ENCODE measurements around the gene SNTG2.
A peak's percentile ranks its signal among the peaks of the same experiment; 100 is the strongest.
"Not testable (repeated sequence)": the region's sequence is repeated elsewhere in the genome, so short reads cannot be mapped to it uniquely, and the experiment has no call there.

The SNTG2 gene

DNA sequence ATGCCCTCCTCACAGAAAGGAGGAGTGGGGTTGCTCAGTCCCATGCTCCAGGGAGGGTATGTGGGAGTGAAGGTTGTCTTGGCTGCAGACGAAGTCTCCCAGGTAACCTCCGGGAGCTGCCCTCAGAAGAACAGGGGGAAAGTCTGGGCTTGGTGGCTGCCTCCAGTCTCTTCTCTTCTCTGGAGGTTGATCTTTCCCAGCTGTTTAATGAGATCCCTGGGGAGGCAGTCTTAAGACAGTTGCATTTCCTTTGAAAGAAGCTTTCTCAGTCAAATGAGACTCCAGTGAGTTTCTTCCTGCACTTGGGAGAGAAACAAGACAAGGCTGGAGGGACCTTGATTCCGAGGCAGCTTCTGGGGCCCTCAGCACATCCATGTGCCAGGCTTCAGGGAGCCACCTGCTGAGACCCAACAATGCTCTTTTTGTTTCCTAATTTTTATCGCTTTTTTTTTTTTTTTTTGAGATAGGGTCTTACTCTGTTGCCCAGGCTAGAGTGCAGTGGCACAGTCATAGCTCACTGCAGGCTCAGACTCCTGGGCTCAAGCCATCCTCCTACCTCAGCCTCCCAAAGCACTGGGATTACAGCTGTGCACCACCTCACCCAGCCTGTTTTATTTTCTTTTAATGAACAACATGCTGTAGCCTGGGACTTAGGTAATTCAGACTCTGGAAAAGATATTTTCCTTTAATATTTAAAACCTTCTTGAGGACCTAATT is 390.9 kb downstream of the SNTG2 start:
- DNase-seq: no peak

DNA sequence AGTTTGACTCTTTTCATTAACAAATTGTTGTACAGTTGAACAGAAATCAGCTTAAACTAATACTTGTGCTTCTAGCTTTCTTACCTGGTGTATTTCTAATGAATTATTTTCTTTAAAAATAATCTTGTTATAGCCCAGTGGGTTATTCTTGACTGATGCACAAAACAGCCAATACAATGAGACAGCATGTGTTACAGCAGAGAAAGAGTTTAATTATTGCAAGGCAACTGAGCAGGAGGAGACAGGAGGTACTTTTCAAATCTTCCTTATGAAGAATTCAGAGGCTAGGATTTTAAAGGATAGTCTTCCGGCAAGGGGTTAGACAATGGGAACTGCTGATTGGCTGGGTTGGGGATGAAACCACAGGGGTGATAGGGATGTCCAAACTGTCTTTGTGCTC is 398.1 kb downstream of the SNTG2 start:
- no peak for DNase-seq

- no peak for DNase-seq
Observed at GRCh38 chr2:1350111-1350510, 399.5 kb downstream of the SNTG2 start.

DNA sequence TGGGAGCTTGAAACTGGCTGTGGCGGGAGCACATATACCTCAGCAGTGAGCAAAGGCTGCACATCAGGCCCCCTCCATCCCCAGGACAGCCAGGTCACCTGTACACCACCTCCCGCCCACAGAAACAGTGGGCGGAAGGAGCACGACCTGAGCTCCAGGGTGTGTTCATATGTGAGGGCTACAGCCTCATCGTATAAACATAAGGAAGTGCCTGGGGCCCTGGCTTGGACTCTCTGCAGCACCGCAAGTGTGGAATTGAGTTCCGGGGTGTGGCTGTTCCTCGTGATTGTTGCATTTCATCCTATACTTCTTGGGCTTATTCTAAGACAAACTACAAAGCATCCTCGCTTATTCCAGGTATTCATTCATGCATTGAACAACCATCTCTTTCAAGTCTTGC is 402.5 kb downstream of the SNTG2 start:
- no peak for DNase-seq

- DNase-seq: no peak
Observed at GRCh38 chr2:1353543-1353942, 402.9 kb downstream of the SNTG2 start.

DNA sequence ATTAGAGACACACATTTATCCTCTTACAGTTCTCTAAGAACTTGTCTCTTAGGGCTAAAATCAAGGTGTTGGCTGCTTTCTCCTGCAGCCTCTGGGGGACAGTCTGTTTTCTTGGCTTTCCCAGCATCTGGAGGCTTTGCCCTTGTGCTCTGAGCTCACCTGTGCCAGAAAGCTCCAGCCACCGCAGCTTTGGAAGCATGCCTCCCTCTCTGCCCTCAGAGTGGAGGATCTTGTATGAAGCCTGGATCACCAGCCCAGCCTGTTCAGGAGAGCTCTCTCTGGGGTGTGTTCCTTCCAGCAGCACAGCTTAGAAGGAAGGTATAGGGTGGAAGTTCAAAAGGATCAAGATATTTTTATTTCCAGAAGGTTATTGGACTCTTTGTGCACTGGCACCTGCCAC is 409.5 kb downstream of the SNTG2 start:
- no peak for DNase-seq

GRCh38 chr2:1360557-1361250 is 410.1 kb downstream of the SNTG2 start:
- no peak for DNase-seq

DNA sequence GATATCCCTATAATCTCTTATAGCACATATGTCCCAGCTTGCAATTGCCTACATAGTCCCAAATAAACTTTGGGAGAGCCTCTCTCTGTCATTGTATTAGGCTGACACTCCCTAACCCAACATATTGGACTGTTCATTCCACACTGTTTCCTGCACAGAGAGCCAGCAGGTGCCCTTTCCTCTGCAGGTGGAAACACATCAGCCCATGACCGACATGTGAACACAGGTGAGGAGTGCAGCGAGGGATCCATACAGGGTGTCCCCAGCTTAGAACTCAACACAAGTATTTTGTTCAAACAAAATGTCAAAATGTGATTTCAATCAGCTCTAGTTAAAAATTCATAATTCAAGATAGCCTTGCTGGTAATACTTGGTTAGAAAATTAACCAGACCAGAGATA is 412.7 kb downstream of the SNTG2 start:
- DNase-seq: no peak

- peak; percentile 33 for DNase-seq
Observed at GRCh38 chr2:1366546-1367134, 416.0 kb downstream of the SNTG2 start.

GRCh38 chr2:1367601-1368000 is 417.0 kb downstream of the SNTG2 start:
- no peak for DNase-seq

GRCh38 chr2:1369905-1370304 is 419.3 kb downstream of the SNTG2 start:
- DNase-seq: no peak

DNA sequence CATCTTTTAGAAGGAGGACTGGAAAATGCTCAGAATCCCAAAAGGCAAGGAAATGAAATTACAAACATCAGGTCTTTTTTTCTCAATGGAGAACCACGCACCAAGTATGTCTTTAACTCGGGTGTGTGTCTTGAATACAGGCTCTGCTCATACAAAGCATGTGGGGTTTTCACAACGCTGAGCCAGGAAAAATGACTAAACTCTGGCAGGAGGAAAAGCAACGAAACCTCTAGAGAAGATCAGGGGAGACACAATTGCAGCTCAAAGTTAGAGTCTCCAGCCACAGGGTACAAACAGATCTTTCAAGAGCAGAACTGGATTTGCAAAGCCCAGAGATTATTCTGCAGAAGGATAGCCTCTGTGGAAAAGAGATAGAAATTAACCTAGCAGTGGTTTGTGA is 419.8 kb downstream of the SNTG2 start:
- no peak for DNase-seq

GRCh38 chr2:1371082-1371481 is 420.4 kb downstream of the SNTG2 start:
- no peak for DNase-seq

GRCh38 chr2:1373830-1374229 is 423.2 kb downstream of the SNTG2 start:
- no peak for DNase-seq

DNA sequence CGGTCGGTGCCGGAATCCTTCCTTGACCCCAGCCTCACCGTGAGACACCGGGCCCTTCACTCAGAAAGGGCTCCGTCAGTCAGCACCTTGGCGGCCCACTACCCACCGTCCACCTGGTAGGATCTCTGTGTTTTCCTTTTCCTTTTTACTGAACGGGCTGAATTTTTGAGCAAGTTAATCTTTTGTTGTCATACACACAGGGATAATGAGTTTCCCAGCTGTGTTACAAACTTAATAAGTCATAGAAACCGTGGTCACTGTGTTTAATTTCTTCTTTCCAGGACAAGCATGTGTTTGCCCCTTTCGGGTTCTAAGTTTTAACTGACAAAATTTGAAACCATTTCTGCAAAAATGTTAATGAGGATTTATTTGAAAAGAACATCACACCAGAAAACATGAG is 423.6 kb downstream of the SNTG2 start:
- no peak for DNase-seq

DNA sequence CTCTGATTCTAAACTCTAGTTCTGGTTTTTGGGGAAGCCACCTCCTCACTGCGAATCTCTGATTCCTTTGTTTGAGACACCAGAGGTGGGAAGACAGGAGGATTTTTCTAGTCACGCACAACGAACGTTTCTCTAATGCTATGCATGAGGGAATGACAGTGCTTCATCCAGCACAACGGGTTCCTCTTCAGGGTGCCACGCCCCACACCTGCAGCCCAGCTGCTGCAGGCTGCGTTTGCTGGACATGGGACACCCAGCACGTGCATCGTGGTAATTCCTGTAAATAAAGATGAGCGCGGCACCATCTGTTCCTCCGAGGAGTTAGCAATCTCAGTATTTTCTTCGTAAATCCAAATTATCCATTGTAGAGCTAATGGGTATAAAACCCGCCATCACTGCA is 425.1 kb downstream of the SNTG2 start:
- DNase-seq: no peak

DNA sequence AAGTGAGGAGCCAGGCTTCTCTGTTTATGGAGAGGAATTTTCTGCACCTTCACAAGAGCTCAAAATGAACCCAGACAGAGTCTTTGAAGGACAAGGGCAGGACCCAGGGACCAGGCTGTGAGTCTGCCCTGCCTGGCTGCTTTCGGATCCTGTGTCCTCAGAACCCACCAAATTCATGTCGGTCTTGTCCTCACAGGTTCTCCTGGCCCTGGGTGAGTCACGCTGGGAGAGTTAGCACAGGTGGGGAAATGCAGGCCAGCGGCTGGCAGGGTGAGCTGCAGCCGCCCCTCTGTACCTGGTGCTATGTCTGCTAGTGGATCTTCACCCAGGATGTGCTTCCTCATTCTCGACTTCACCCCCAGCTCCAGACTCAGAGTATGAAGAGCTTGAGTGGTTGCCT is 426.8 kb downstream of the SNTG2 start:
- no peak for DNase-seq

- DNase-seq: no peak
Observed at GRCh38 chr2:1378456-1379150, 428.0 kb downstream of the SNTG2 start.

DNA sequence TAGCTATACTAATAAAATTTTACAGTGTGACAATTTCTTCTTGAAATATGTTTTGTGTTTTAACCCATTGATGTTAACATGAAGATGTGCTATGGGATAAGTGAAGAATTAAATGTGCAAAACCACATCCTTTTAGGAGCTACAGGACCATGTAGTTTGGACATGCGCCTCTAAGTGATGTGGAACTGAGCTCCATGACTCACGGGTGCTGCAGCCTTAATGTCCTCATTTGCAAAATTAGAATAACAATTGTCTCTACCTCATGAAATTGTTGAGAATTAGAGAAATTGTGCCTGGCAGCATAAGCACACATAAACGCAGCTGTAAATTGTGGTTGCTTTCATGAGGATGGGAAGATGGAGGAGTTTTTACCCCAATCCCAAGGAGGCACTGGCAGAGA is 431.0 kb downstream of the SNTG2 start:
- DNase-seq: no peak

DNA sequence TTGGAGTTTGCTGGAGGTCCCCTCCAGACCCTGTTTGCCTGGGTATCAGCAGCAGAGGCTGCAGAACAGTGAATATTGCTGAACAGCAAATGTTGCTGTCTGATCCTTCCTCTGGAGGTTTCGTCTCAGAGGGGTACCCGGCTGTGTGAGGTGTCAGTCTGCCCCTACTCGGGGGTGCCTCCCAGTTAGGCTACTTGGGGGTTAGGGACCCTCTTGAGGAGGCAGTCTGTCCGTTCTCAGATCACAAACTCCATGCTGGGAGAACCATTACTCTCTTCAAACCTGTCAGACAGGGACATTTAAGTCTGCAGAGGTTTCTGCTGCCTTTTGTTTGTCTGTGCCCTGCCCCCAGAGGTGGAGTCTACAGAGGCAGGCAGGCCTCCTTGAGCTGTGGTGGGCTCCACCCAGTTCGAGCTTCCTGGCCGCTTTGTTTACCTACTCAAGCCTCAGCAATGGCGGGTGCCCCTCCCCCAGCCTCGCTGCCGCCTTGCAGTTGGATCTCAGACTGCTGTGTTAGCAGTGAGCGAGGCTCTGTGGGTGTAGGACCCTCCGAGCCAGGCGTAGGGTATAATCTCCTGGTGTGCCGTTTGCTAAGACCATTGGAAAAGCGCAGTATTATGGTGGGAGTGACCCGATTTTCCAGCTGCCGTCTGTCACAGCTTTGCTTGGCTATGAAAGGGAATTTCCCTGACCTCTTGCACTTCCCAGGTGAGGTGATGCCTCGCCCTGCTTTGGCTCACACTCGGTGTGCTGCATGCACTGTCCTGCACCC is 437.5 kb downstream of the SNTG2 start:
- DNase-seq: not testable (repeated sequence)

DNA sequence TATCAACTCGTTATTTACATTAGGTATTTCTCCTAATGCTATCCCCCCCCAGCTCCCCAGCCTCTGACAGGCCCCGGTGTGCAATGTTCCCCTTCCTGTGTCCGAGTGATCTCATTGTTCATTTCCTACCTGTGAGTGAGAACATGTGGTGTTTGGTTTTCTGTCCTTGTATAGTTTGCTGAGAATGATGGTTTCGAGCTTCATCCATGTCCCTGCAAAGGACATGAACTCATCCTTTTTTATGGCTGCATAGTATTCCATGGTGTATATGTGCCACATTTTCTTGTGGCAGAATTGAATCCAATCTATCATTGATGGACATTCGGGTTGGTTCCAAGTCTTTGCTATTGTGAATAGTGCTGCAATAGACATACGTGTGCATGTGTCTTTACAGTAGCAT is 439.5 kb downstream of the SNTG2 start:
- DNase-seq: not testable (repeated sequence)

- DNase-seq: no peak
Observed at GRCh38 chr2:1393321-1393720, 442.7 kb downstream of the SNTG2 start.

All from suppressor macrophage treated with lipopolysaccharide for 4 hours (primary cell).